Astrocyte of the cerebellum (primary cell): ENCODE data around the gene PSD4.

ENCODE experiments used
- DNase-seq: peaks from one replicate; pipeline ENCODE4 v3.0.0-alpha.2; 2011; ENCODE audit warnings: low read depth
- H3K4me3 ChIP-seq: 2 replicates; pipeline ENCODE4 v1.5.1; 2011; ENCODE audit warnings: mild to moderate bottlenecking, low read depth, low read length, moderate library complexity
- in situ Hi-C: cut with HindIII; loops from 2 replicates; pipeline ENCODE4 v1.10.0; 2017; ENCODE audit warnings: low sequenced_read_pairs
- TF ChIP-seq, protein P1 (sequence below): IDR thresholded peaks from 2 replicates; pipeline ENCODE4 v1.5.1; 2012; ENCODE audit warnings: low read length, low read depth, moderate library complexity, mild to moderate bottlenecking; ENCODE audit errors: missing control alignments

PSD4 gene

DNA sequence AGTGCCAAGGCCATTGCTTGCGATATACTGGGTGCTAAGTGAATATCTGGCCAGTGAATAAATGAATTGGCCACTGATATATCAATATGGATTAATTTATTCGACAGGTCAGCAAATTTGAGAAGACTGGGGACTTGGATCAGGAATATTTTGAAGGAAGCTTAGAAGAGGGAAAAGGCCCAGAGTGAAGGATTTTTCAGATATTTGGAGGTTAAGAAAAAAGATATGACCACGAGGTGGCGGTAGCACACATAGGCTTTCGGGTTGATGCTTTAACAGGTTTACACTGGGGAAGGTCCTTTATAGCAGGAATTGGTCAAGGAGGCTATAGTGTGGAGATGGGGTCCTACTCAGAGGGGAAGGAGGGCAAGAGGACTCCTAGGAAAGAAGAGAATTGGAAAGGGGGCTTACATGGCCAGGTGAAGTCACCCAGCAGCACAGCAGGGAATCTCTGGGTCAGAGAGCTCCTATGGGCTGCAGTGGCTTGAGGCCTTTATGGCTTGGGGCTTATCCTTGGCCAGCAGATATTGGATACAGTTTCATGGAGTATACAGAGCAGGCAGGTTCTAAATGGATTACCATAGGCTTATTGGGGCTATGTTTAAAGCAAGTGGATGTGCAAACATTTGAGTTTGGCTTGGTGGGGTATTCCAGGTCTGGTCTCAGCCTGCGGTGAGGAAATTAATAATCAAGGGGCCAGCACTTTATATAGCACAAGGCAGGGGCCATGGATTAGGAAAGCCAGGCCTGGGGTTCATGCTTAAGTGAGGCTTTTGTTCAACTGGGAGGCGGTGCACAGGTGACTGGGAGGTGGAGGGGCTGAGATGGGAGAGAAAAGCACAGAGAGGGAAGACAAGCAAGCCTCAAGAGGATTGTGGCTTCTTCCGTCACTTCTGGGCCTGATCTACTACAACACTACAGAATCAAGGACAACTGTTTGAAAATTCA, 36.7 kb upstream of the PSD4 start:
- in situ Hi-C loops = loop anchor here (5.0 kb wide), 1 partner anchor 65 kb away; no protein-coding TSS in a partner anchor
- TF ChIP-seq, protein P1, sequence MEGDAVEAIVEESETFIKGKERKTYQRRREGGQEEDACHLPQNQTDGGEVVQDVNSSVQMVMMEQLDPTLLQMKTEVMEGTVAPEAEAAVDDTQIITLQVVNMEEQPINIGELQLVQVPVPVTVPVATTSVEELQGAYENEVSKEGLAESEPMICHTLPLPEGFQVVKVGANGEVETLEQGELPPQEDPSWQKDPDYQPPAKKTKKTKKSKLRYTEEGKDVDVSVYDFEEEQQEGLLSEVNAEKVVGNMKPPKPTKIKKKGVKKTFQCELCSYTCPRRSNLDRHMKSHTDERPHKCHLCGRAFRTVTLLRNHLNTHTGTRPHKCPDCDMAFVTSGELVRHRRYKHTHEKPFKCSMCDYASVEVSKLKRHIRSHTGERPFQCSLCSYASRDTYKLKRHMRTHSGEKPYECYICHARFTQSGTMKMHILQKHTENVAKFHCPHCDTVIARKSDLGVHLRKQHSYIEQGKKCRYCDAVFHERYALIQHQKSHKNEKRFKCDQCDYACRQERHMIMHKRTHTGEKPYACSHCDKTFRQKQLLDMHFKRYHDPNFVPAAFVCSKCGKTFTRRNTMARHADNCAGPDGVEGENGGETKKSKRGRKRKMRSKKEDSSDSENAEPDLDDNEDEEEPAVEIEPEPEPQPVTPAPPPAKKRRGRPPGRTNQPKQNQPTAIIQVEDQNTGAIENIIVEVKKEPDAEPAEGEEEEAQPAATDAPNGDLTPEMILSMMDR = peak; percentile 67
- H3K4me3 ChIP-seq = no peak overlapping the region
- DNase-seq = peak; percentile 41

DNA sequence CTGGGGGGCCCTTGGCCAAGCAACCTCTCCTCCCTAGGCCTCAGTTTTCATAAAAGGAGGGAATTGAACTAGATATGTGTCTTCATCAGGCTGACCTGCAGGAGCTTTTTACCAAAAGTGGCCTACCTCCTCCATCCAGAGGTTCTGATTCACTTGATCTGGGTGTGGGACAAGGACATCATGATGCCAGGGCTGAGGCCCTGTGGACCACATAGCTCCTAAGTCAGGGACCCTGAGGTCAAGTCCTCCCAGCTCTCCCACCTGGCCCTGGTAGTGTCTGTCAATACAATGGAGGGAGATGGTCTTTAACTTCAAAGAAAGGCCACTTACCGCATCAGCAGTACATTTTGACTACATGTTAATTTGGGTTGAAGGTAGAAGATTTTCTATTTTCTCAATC, 35.9 kb upstream of the PSD4 start:
- no peak for DNase-seq
- TF ChIP-seq, protein P1 = no peak
- in situ Hi-C loops = loop anchor here (5.0 kb wide), 1 partner anchor 64 kb away; no protein-coding TSS in a partner anchor

DNA sequence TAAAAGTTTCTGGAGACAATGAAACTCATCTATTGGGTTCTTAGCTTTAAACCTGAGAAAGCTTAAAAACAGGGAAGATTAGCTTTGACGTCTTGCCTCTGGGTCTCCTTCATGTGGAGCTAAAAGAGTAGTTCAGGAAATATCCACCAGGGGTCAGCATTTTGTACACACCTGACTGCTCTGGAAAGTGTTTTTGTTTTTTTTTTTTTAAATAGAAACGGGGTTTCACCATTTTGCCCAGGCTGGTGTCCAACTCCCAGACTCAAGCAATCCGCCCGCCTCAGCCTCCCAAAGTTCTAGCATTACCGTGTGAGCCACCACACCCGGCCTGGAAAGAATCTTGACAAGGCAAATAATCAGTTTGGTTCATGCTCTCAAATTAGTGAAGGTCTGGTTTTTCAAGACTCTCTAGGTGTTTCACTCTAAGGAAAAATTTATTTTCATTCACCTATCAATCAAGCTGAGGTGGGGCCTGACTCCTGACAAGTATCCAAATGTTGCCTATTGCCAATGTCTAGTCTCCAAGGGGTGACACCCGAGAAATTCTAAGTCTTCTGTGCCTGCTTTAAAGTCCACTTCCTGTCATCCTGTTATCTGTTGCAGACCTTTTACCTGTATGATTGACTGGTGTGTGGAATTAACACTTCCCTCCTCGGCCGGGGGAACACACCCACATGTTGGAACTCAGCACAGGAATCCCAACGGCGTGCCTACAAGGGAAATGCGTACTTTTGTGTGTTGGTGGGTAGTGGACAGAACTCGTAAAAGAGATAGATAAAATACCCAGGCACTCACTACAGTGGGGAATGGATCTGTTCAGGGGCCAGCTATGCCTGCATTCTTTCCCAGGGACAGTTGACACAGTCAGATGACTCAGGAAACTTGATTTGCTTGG, 35.1 kb upstream of the PSD4 start:
- TF ChIP-seq, protein P1 = peak; percentile 78
- in situ Hi-C loops = loop anchor here (5.0 kb wide), 1 partner anchor 64 kb away; no protein-coding TSS in a partner anchor
- H3K4me3 ChIP-seq = no peak overlapping the region
- peak; percentile 66 for DNase-seq

More for the DNA sequence above, 35.9 kb upstream of the PSD4 start:
- no peak overlapping the region for H3K4me3 ChIP-seq

DNA sequence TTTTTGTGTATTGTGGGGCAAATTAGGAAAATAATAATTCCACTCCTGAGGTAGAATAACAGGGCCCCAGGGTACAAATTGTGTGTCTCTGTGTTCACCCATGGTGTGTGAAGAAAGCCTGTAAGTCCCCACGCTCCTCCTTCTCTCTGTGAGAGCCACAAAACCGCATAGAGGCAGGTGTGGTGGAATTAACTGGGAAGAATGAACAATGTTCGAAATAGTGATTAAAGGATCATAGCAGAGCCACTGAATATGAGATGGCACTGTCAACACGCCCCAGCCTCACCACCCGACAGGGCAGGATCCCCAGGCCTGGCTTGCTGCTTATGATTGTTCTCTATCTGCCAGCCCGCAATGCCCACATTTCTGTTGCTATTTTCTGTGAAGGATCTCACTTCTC, 32.3 kb upstream of the PSD4 start:
- H3K4me3 ChIP-seq = no peak overlapping the region
- TF ChIP-seq, protein P1 = no peak
- no peak for DNase-seq
- in situ Hi-C loops = no loop called here

DNA sequence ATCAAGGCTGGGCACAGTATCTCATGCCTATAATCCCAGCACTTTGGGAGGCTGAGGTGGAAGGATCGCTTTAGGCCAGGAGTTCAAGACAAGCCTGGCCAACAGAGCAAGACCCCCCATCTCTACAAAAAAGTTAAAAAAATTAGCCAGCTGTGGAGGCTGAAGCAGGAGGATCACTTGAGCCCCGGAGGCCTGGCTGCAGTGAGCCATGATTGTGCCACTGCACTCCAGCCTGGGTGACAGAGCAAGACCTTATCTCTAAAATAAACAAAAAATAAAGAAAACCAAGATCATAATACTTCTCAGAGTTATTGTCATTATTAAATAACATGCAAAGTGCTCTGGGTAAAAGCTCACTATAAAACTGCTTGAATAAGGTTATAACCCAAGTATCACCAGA, 31.5 kb upstream of the PSD4 start:
- TF ChIP-seq, protein P1 = no peak
- H3K4me3 ChIP-seq = no peak overlapping the region
- in situ Hi-C loops = no loop called here
- no peak for DNase-seq

DNA sequence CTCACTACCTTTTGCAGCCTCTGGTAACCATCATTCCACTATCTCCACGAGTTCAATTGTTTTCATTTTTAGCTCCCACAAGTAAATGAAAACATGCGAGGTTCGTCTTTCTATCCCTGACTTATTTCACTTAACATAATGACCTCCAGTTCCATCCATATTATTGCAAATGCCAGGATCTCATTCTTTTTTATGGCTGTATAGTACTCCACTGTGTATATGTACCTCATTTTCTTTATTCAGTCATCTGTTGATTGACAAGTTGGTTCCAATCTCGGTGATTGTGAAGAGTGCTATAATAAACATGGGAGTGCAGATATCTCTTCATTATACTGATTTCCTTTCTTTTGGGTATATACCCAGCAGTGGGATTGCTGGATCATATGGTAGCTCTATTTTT, 29.5 kb upstream of the PSD4 start:
- in situ Hi-C loops = no loop called here
- H3K4me3 ChIP-seq = no peak overlapping the region
- DNase-seq = no peak
- TF ChIP-seq, protein P1 = no peak
